HG02885 (cell line): ENCODE data around the gene ARHGEF37.

ENCODE experiments used
- ATAC-seq: cut with Tn5 transposase; IDR thresholded peaks from one replicate; pipeline ENCODE4 v1.9.1; 2021; ENCODE audit warnings: mild to moderate bottlenecking; ENCODE audit not compliant: unreplicated experiment, poor library complexity

The ARHGEF37 gene

GRCh38 chr5:149598966-149599365, 17.7 kb downstream of the ARHGEF37 start:
- no peak for ATAC-seq

GRCh38 chr5:149599375-149599774, 18.1 kb downstream of the ARHGEF37 start:
- ATAC-seq: no peak

DNA sequence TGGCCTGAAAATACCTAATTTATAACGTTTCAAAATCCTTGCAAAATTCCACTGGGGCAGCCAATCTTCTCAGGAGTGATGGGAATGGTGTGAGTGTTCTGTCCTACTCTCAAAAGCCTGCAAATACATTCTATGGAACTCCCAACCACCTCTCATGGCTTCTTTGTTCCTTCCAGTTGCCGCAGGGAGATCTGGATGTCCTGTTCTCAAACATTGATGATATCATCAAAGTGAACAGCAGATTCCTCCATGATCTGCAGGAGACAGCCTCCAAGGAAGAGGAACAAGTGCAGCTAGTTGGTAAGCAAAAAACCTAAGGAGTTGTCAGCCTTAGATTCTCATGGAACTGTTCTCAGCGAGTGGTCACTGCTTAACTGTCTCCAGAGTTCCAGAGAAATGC, 19.6 kb downstream of the ARHGEF37 start:
- no peak for ATAC-seq

- no peak for ATAC-seq
Observed at GRCh38 chr5:149603210-149603609, 21.9 kb downstream of the ARHGEF37 start.

- ATAC-seq: no peak
Observed at GRCh38 chr5:149603920-149604319, 22.6 kb downstream of the ARHGEF37 start.

DNA sequence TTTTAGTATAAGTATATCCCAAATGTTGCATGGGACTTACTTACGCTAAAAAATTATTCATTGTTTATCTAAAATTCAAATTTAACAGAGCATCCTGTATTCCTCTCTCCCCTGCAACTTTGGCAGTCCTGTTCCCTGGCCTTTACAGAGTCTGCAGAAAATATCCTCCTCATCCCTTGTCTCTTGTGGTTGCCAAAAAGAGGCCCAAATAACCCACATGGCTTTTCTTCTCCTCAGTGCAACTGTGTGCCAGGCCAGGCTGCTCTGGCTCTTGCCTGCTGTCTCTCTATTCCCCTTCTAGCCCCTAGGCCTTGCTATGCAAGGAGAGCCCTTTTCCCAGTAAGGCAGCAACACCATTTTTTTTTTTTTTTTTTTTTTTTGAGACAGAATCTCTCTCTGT, 23.0 kb downstream of the ARHGEF37 start:
- no peak for ATAC-seq

GRCh38 chr5:149605354-149605997, 24.2 kb downstream of the ARHGEF37 start:
- ATAC-seq: no peak

- ATAC-seq: peak; percentile 92
Observed at GRCh38 chr5:149605998-149606724, 24.9 kb downstream of the ARHGEF37 start.

GRCh38 chr5:149608936-149609545, 27.7 kb downstream of the ARHGEF37 start:
- no peak for ATAC-seq

DNA sequence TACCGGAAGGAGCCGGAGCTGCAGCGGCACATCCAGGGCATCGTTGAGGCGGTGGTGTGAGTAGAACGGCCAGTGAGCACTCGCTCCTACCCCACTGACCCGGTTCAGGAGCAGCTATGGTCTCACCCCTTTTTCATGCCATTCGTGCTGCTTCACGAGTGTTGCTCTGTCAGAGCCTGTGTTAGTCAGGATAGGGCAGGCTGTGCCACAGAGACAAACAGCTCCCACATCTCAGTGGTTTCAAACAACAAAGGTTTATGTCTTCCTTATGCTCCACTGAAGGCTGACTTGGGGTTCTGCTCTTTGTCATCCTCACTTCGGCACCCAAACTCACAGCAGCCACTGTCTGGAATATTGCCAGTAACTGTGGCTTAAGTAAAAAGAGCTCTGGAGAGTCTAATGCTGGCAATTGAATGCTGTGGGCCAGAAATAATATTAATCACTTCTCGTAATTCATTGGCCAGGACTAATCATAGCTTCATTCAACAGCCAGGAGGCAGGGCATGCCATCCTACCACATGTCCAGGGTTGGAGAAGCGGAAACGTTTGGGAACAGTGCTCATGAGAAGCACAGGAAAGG, 28.4 kb downstream of the ARHGEF37 start:
- no peak for ATAC-seq

DNA sequence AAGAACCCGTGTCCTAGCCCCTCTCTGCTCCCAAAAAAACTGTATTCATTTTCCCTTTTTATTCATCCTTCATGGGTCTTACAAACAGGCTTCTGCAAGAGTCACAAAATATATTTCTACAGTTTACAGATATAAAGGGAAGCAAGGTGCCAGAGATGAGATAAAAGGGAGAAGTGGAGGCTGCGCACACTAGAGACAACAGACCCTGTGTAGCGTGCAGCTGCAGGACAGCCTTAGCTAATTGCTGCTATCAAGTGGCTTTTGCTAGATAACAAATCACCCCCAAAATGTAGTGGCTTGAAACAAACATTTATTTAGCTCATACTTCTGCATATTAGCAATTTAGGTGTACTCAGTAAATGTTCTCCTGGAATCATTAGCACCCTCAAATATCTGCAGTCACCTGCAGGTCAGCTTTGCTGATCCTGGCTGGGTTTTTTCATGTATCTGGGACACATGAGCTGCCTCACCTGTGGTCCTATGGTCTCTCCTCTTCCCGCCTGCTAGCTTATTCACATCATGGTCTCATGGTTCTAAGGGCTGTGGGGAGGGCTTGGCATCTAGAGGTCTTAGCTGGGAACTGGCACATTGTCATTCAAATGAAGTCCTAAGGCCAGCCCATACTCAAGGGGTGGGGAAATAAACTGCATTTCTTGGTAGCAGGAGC, 29.4 kb downstream of the ARHGEF37 start:
- no peak for ATAC-seq

GRCh38 chr5:149611326-149611725, 30.0 kb downstream of the ARHGEF37 start:
- no peak for ATAC-seq

- ATAC-seq: no peak
Observed at GRCh38 chr5:149614034-149614907, 33.0 kb downstream of the ARHGEF37 start.

DNA sequence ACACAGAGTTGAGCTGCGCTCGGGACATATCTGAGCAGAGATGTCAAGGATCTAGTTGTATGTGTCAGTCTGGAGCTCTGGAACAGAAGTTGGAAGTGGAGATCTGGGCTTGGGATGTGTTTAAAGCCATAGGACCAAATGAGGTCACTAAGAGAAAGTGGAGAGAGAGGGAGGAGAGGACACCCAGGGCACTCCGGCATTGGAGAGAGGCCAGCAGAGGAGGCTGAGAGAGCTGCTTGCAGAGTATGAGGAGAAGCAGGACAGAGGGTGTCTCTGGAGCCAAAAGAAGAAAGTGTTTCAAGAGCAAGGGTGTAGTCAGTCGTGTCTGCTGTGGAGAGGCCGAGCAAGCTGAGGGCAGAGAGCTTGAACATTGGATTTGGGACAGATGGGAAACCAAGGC, 34.7 kb downstream of the ARHGEF37 start:
- ATAC-seq: no peak

DNA sequence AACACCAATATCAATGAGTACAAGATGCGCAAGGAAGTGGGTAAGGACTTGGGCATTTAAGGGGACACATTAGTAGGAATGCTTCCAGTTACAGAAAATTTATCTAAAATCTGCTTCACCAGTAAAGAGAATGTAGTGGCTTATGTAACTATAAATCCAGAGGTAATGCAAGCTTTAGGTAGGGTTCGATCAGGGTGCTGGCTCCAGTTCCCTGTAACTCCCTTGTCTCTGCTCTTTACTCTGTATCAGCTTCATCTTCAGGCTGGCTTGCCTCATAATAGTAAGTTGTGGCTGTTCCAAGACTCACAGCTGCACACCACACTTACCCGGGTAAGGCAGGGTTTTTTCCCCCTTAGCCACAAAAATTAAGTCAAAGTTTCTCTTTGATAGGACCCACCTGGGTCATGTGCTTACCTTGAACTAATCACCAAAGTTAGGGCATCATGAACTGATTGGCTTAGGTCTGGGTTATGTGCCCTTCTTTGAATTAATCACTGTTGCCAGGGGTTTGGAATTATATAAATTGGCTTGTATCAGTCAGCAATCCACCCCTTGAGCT, 35.5 kb downstream of the ARHGEF37 start:
- peak; percentile 67 for ATAC-seq

- ATAC-seq: peak; percentile 32
Observed at GRCh38 chr5:149617760-149618306, 36.5 kb downstream of the ARHGEF37 start.

DNA sequence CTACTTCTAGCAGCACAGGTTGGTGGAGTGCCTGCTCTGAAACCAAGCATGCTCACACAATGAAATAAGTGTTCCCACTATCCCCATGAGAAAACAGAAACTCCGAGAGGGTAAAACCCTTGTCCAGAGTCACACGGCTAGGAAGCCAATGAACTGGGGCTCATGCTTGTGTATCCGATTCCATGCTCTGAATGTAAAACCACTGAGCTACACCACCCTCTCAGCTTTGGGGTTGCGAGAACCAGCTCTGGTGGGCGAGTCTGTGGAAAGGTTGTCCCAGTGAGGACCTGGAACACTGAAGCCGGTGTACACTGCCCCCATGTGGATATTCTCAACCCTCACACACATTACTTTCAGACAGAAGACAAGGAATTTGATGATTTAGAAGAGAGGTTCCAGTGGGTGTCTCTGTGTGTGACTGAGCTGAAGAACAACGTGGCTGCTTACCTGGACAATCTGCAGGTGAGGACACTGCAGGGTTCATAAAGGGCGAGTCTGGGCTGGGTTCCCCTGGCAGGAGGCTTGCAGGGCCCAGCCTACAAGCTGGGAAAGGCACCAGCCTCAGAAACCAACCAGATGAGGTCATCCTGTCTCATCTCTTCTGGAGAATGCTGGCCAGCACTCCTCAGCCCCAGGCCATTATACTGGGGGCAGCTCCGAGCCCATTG, 37.4 kb downstream of the ARHGEF37 start:
- ATAC-seq: peak; percentile 56

DNA sequence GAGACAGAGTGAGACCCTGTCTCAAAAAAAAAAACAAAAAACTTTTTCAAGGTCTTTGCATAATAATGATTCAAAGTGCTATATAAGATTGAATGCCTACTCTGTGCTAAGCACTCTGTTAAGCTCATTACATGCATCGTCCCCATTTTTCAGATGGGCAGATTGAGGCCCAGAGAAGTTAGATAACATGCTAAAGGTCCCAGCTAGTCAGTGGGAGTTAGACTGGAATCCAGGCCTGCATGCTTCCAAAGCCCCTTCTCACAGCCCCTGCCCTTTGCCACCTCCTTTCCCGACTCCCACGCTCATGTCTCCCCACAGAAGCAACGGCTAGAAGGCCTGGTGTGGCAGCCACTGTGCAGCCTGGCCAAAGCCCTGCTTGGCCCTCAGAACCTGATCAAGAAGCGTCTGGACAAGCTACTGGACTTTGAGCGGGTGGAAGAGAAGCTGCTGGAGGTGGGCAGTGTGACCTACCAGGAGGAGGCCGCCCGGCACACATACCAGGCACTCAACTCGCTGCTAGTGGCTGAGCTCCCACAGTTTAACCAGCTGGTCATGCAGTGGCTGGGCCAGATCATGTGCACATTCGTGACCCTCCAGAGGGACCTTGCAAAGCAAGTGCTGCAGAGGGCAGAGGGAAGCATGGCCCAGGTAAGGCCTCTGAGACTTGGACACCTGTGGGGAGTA, 40.3 kb downstream of the ARHGEF37 start:
- ATAC-seq: no peak
